COLO668 (cell line): Measurements from ENCODE around the gene ARHGEF26.

Experiments
- DNase-seq: peaks from one replicate; lab custom pipeline; 2025; ENCODE audit not compliant: unreplicated experiment; lab: John Stamatoyannopoulos, UW

ARHGEF26 gene

DNA sequence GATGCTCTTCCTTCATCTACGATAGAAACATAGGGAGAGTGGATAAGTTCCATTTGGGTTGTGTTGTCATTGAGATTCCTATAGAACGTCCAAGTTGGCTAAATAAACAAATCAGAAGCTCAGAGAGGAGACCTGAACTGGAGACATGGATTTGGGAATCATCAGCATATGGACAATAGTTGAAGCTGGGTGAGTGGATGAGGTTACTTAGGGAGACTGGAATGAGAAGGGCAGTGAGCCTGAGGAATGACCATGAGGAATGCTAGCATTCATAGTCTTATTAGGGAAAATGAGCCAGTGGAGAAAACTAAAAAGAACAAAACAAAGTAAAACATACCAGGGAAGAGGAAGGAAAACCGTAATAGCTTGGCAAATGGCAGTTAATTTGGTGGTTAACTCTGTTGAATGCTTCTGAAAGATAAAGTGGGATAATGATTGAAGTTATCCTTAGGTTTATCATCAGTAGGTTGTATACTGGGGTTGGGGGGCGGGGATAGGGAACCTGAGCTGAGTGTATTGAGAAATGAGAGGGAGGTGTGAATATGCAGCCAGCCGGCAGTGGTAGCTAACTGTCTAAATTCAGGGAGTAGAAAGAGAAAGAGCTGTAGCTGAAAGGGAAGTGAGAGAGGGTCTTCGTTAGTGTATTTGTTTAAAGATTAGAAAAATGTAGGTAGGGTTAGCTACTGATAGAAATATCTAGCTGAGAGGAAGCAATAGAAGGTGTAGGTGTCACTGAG, 74.6 kb downstream of the ARHGEF26 start:
- no peak for DNase-seq

GRCh38 chr3:154197751-154198150, 76.6 kb downstream of the ARHGEF26 start:
- no peak for DNase-seq

- no peak for DNase-seq
Observed at GRCh38 chr3:154209499-154209898, 88.3 kb downstream of the ARHGEF26 start.

DNA sequence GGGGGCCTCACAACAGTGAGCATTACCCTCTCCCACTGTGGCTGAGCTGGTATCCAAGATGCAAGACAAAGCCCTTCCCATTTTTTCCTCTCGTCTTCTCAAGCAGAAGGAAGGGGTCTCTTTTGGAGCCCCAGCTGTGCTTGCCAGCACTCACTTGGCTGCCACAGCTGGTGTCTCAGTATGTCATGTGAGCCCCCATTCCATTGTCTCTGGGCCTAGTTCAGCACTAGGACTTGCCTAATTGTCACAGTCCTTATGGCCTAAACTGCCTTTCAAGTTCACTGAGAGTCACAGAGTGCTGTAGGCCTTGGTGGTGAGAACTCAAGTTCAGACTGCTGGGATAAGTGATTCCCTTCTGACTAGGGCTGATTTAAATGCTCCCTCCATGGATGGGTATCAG, 89.8 kb downstream of the ARHGEF26 start:
- no peak for DNase-seq

DNA sequence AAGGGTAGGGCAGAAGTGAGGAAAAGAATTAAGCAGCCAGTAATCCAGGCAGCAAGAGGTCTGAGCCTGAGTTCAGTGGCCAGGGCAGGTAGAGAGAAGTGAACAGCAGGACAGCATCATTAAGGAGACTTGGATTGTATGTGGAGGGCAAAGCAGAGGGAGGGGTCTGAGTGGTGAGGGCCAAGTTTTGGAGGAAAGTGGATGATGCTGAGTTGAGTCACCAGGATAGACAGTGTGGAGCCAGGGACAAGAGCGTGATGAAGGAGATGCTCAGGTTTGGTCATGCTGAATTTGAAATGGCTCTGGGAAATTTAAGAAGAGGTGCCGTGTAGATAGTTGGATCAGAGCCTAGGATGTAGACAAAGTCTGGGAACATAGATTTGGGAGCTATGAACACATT, 93.1 kb downstream of the ARHGEF26 start:
- no peak for DNase-seq

GRCh38 chr3:154217671-154218070, 96.5 kb downstream of the ARHGEF26 start:
- no peak for DNase-seq

GRCh38 chr3:154218728-154219127, 97.5 kb downstream of the ARHGEF26 start:
- DNase-seq = no peak

DNA sequence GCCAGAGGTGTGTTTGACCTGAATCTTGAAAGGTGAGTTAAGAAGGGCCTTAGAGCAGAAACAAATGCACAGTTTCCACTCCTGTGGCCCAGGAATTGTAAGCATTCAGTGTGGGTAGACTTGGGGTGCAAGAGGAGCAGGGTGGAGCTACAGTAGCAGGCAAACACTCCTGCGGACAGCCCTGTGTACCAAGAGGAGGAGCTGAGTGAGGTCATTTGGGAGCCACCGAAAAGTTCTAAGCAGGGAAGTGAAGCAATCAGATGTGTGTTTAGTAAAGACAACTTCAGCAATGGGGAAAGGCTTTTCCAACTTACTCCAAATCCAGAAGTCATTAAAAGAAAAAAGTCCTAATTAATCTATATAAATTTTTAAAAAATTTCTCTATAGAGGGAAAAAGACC, 99.3 kb downstream of the ARHGEF26 start:
- DNase-seq = no peak

DNA sequence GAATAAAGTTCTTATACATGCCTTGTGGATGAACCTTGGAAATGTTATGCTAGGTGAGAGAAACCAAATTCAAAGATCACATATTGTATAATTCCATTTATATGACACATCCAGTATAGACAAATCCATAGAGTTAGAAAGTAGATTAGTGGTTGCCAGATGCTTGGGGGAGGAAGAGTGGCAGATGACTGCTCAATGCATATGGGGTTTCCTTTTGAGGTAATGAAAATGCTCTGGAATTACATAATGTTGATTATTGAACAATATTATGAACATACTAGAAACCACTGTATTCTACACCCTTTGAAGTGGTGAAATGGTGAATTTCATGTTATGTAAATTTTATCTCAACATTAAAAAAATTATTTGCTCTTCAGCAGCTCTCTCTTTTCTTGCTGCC, 102.3 kb downstream of the ARHGEF26 start:
- DNase-seq = no peak

DNA sequence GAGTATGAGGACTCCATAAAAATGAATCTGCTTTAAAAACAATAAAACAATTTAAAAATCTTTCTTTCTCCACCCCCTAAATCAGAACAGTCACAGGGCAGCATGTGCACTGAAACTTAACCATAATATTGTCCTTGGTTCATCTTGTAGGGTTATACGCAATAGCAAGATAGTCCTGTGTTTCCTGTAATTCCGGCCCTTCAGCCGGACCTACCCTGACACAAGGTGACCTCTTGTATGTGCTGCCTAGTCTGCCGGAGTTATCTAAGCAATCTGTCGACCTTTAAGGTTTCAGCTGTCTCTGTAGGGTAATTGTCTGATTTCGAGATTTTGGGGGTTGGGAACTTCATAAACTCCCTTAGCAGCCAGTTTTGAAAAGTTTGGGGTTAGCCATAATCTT, 103.2 kb downstream of the ARHGEF26 start:
- DNase-seq = no peak

GRCh38 chr3:154224866-154225265, 103.7 kb downstream of the ARHGEF26 start:
- no peak for DNase-seq

- no peak for DNase-seq
Observed at GRCh38 chr3:154225536-154225935, 104.3 kb downstream of the ARHGEF26 start.

DNA sequence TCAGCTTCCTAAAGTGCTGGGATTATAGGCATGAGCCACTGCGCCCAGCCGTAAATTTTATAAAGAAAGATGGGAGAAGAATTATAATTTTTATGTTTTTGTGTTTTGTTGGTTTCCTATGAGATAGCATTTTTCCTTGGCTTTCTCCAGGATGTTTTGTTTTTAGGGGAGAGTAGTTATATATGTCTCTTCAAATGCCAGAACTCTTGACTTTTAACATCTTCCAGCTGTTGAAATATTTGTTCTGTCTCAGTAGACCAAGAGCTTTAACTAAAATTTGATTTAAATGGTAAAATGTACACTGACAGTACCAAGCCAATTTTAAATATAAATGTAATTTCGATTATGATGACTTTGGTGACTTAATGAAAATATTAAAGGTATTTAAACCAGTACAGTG, 106.3 kb downstream of the ARHGEF26 start:
- DNase-seq = no peak

- DNase-seq = no peak
Observed at GRCh38 chr3:154228561-154229216, 107.5 kb downstream of the ARHGEF26 start.

DNA sequence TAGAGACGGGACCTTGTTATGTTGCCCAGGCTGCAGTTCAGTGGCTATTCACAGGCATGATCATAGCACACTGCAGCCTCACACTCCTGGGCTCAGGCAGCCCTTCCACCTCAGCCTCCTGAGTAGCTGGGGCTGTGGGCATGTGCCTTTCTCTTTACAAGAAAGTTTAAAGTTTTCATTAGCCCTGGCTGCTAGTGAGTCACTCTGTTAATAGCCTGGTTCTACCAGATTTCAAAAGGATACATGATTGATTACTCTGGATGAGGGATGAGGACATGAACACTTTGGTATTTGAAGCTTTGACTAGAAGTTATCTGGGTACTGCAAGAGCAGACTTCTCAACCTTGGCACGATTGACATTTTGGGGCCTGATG, 108.0 kb downstream of the ARHGEF26 start:
- no peak for DNase-seq

DNA sequence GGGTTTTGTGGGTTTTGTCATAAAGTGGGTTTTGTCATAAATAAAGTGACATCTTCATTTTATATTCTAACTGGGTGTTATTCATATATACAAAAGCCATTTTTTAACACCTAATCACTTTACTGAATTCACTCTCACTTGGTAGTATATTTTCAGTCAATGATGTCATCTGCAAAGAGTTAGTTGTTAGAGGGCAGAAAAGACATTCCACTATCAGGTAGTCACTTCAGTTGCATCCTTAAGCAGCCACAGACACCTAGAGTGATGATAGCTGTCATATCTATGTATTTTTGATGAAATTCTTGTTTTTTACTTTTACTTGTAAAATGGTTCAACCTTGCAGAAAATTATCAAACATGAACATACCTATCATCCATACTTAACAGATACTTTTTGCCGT, 114.1 kb downstream of the ARHGEF26 start:
- no peak for DNase-seq

DNA sequence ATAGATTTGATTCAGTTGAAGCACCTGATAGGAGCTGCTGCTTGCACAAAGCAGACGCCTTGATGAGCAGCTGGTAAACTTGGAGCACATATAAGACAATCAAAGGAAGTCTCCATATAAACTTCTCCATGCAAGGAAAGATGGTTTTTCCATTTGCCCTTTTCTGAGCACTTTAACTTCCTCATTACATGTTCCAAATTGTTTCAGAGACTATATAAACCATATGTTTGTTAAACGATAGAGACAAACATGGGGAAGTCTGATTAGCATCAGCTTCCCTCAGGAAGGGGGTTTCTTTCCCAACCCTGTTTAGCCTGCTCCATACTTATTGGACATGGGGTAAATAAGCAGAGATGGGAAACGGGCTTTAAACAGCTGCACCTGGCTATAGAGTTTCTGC, 115.1 kb downstream of the ARHGEF26 start:
- no peak for DNase-seq

DNA sequence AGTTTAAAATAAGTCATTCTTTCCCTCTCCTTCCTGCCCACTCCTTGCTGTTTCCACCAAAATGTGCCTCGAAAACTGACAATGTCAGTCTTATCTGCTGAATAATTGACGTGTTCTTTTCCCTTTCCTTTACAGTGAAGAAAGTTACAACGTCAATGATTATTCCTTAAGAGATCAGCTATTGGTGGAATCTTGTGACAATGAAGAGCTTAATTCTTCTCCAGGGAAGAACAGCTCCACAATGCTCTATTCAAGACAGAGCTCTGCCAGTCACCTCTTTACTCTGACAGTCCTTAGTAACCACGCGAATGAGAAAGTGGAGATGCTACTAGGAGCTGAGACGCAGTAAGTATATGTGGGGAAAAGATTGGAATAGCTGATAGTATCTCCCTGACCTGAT, 119.0 kb downstream of the ARHGEF26 start:
- DNase-seq = no peak

DNA sequence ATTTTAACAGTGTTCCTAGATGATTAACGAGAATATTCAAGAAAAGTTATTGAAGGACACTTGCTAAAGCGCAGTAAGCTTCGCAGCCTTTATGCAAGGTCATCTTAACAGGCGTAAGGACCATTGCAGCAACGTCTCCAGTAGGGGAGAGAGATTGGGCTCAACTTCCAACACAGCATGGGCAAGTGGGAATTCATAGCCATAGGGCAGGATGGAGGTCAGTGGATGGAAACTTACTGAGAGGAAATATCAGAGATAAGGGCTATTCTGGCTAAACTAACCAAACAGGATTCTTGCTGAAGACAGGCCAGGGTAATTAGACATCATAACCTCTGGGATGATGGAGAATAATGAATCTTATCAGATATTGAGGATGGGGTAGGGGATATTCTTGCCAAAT, 120.3 kb downstream of the ARHGEF26 start:
- no peak for DNase-seq

DNA sequence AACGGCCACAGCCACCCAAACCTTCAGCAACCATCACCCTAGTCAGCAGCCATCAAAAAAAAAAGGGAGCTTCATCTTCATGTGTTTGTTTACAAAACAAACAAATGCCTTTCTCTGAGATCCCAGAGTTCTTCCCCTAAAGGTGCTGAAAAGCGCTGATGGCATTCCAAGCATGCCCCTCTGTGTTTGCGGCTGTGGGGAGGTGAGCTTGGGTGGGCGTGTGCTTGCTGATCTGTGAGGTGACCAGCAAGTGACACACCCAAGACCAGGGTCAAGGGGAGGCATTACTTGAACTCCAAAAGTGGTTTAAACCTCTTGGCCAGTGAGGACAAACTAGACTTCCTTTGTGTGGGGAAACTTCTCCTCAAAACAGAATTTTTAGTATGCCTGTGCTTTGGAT, 121.6 kb downstream of the ARHGEF26 start:
- no peak for DNase-seq

DNA sequence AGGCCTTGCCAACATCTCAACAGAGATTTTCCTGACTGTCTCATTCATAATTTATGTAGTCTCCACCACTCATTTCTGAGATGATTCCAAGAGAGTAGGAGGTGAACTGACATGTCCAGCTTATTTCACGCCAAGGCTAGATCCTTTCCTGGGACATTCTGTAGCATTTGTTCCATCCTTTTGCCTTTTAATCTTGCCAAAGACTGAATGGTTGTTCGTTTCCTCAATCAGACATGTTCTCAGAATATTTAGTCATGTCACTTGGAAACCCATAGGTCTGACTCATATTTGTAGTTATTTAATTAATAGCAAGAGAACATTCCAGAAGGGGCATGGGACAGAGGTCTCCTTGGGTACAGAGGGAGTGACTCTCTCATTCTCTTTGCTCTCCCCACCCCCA, 122.2 kb downstream of the ARHGEF26 start:
- DNase-seq = no peak

DNA sequence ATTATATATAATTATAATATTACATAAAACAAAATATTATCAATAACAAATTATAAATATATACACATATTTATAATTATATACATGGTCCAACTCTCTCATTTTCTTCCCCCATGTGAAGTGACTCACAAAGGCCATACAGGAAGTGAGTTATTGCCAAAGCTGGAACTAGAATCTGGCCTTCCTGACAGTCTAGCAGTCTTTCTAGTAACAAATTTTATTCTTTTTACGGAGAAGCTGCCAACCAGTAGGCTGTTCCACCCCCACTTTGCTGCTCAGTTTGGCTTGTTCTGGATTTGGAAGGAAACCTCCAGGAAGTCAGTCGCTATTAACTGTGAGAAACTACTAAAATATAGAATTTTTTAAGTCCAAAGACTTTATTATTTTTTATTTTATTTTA, 123.5 kb downstream of the ARHGEF26 start:
- DNase-seq = no peak
